ENCODE data around the gene HNF1A.

GRCh38 chr12:120955232-120955631, 23.1 kb upstream of the HNF1A start:
- no peak for TF ChIP-seq CTCF (IDR thresholded peaks at IDR 0.05; ENCODE audit: insufficient read depth, low read length, poor library complexity, severe bottlenecking)
- TF ChIP-seq EZH2phosphoT487 (conservative IDR thresholded peaks at IDR 0.05; ENCODE audit: low read length): no peak
